T-helper 2 cell treated with Interferon-gamma antibody and Interleukin-4, amounts not matched to agents 100 ng/mL and 5 ng/mL, for 36 hours (primary cell): ENCODE measurements around the gene LNX2. TPM values are rescaled to one million over a fixed set of nuclear protein-coding genes. Genes with fewer than 3 reads are reported as not detected.

Source experiments
- intact Hi-C: fragments of 100-400 bp; cut with micrococcal nuclease; formaldehyde crosslinking; loops from one replicate; pipeline ENCODE4 v1.15.1; 2023
- total RNA-seq: library from RNA; stranded (reverse); gene quantifications from 2 replicates; pipeline ENCODE4 v1.2.3, GENCODE V29; 2022

Gene LNX2
- total RNA-seq, 1 donor from 2014 or later: 7.7 TPM

GRCh38 chr13:27508802-27509201, 111.5 kb downstream of the LNX2 start:
- intact Hi-C loops: no loop called here

- intact Hi-C loops: no loop called here
These were observed 114.5 kb downstream of the LNX2 start for GRCh38 chr13:27505792-27506191.

- intact Hi-C loops: no loop called here
These were observed 115.5 kb downstream of the LNX2 start for GRCh38 chr13:27504868-27505194.

GRCh38 chr13:27504128-27504867, 116.0 kb downstream of the LNX2 start:
- intact Hi-C loops: no loop called here

DNA sequence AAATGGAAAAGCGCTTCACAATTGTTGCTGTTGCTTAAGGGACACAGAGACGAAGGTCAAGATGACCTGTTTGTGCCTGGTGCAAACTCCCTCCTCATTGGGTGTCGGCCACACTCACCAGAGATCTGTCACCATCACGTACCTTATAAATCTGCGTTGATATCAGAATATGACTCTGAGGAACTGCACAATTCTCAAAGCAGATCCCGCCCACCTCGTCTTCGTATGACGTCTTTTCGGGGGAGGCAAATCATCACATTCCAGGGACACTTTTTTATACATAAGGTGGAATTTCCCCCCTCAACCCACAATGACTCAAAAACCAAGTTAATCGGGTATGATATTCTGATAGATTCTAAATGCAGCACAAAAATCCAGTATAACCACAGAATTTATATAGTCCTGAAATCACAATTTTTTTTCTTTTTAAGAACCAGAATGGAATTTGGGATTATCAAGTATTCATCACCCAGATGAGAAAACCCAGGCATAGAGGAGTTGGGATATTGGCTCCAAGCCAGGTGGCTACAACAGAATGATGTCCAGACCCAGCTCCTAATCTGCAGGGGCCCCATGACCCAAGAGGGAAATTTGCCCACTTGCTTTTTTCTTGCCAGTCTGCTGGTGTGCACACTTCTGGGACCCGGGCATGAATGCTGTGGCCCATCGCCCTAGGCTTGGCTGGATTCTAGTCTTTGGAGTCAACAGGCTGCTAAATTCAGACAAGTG, 119.4 kb downstream of the LNX2 start:
- intact Hi-C loops: no loop called here

GRCh38 chr13:27497563-27498230, 122.6 kb downstream of the LNX2 start:
- intact Hi-C loops: no loop called here

GRCh38 chr13:27496536-27497273, 123.6 kb downstream of the LNX2 start:
- intact Hi-C loops: no loop called here

- intact Hi-C loops: no loop called here
These were observed 124.3 kb downstream of the LNX2 start for GRCh38 chr13:27496006-27496405.

Other genes with a start within 250 kb of the LNX2 start
- gene GTF3A, start 195.9 kb downstream of the LNX2 start, total RNA-seq: 265 and 273 TPM in 2 replicates
- gene MTIF3, start 170.0 kb downstream of the LNX2 start, total RNA-seq: 41.1 and 42.3 TPM in 2 replicates
- gene POLR1D, start 1.4 kb upstream of the LNX2 start, total RNA-seq: 104 and 108 TPM in 2 replicates
- gene GSX1, start 172.0 kb upstream of the LNX2 start, total RNA-seq: not detected in 2 replicates